ENCODE measurements around the gene RUNX3. TPM values are rescaled to one million over a fixed set of nuclear protein-coding genes. Genes with fewer than 3 reads are reported as not detected.

RUNX3 gene
- total RNA-seq, 1 experiment from 2014 or later = 22.6 TPM

DNA sequence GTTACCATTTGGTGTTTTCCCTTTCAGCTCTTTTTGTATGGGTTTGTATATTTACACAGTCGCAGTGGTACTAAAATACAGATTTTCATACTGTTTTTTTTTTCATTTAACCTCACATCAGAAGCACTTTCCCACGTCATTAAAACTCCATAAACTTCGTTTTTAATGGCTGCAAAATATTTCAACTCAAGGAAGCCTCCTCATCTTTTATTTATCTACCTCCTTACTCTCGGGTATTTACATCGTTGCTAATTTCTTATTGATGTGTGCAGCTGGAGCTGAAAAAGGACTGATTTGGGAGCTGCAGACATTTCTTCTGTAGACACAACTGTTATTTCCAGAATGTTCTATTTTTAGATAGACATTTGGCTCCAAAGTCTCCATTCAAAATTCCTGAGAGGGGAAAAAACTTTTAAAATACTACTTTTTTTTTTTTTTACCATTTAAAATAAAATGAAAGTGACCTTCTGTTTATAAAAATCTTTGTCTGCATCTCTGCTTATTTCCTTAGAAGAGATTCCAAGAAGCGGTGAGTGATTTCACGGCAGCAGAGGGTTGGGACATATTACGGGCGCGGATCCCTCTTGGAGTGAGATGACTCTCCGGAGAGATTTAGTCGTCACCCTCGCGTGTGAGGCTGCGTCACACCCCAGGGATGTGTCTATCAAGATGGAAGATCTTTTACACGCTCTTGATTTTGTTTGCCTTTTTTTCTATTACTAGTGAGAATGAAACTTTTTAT lies 10.1 kb downstream of the RUNX3 start:
- intact Hi-C loops (cut with micrococcal nuclease) = no loop called here
- Histone ChIP-seq H4K20me1 (ENCODE audit: insufficient read depth) (no peaks in the 10 kb centered on the region), H3K4me1 (ENCODE audit: control insufficient read depth in 1 of 2, insufficient read depth in 2 of 2, low read length in 2 of 2) (no peaks in the 10 kb centered on the region), H3K9me3 (ENCODE audit: control insufficient read depth in 1 of 2, insufficient read depth in 1 of 2, low read depth in 1 of 2, low read length in 2 of 2) (no peaks in the 10 kb centered on the region), H3K36me3 (ENCODE audit: control insufficient read depth in 1 of 2, insufficient read depth in 2 of 2, low read length in 2 of 2) (peaks cover under 1 to 3% of the 10 kb centered on the region in 2 experiments; a peak in 2 of 4 replicates), H2AFZ (ENCODE audit: low read depth, low read length, poor library complexity, severe bottlenecking) (no peak overlapping the region), H3K9ac (ENCODE audit: low read length) (no peak overlapping the region), H3K9me2 (ENCODE audit: insufficient read depth) (no peaks in the 10 kb centered on the region), H3K4me3 (replicated peaks in 1 of 2; ENCODE audit: low read depth in 1 of 2, low read length in 2 of 2) (no peak overlapping the region), H3K27ac (ENCODE audit: low read depth, low read length) (no peak overlapping the region), H3K4me2 (ENCODE audit: low read length) (no peak overlapping the region), H3K79me2 (ENCODE audit: insufficient read depth, low read length) (no peaks in the 10 kb centered on the region), H3K27me3 (ENCODE audit: insufficient read depth, low read length) (no peaks in the 10 kb centered on the region)
- CTCF ChIA-PET = no interaction called here
- no TSS peak for BruUV-seq (replicated peaks)
- TF ChIP-seq RAD21 (IDR thresholded peaks at IDR 0.05; ENCODE audit: low read depth) = no peak
- TF ChIP-seq, protein P1, sequence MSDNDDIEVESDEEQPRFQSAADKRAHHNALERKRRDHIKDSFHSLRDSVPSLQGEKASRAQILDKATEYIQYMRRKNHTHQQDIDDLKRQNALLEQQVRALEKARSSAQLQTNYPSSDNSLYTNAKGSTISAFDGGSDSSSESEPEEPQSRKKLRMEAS (IDR thresholded peaks at IDR 0.05) = no peak
- TF ChIP-seq POLR2A (IDR thresholded peaks at IDR 0.05; ENCODE audit: borderline replicate concordance, extremely low read depth, insufficient read depth, insufficient read length) = no peak
- TF ChIP-seq, protein P2, sequence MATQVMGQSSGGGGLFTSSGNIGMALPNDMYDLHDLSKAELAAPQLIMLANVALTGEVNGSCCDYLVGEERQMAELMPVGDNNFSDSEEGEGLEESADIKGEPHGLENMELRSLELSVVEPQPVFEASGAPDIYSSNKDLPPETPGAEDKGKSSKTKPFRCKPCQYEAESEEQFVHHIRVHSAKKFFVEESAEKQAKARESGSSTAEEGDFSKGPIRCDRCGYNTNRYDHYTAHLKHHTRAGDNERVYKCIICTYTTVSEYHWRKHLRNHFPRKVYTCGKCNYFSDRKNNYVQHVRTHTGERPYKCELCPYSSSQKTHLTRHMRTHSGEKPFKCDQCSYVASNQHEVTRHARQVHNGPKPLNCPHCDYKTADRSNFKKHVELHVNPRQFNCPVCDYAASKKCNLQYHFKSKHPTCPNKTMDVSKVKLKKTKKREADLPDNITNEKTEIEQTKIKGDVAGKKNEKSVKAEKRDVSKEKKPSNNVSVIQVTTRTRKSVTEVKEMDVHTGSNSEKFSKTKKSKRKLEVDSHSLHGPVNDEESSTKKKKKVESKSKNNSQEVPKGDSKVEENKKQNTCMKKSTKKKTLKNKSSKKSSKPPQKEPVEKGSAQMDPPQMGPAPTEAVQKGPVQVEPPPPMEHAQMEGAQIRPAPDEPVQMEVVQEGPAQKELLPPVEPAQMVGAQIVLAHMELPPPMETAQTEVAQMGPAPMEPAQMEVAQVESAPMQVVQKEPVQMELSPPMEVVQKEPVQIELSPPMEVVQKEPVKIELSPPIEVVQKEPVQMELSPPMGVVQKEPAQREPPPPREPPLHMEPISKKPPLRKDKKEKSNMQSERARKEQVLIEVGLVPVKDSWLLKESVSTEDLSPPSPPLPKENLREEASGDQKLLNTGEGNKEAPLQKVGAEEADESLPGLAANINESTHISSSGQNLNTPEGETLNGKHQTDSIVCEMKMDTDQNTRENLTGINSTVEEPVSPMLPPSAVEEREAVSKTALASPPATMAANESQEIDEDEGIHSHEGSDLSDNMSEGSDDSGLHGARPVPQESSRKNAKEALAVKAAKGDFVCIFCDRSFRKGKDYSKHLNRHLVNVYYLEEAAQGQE (IDR thresholded peaks at IDR 0.05; ENCODE audit: low read depth) = no peak
- no peak for TF ChIP-seq ELF1 (IDR thresholded peaks at IDR 0.05; ENCODE audit: borderline replicate concordance, low read depth)
- TF ChIP-seq SP1 (IDR thresholded peaks at IDR 0.05; ENCODE audit: low read depth) = no peak
- TF ChIP-seq, protein P3, sequence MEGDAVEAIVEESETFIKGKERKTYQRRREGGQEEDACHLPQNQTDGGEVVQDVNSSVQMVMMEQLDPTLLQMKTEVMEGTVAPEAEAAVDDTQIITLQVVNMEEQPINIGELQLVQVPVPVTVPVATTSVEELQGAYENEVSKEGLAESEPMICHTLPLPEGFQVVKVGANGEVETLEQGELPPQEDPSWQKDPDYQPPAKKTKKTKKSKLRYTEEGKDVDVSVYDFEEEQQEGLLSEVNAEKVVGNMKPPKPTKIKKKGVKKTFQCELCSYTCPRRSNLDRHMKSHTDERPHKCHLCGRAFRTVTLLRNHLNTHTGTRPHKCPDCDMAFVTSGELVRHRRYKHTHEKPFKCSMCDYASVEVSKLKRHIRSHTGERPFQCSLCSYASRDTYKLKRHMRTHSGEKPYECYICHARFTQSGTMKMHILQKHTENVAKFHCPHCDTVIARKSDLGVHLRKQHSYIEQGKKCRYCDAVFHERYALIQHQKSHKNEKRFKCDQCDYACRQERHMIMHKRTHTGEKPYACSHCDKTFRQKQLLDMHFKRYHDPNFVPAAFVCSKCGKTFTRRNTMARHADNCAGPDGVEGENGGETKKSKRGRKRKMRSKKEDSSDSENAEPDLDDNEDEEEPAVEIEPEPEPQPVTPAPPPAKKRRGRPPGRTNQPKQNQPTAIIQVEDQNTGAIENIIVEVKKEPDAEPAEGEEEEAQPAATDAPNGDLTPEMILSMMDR (IDR thresholded peaks at IDR 0.05 in 2 of 3, conservative IDR thresholded peaks at IDR 0.05 in 1 of 3; ENCODE audit: borderline replicate concordance in 1 of 3, insufficient read depth in 1 of 3, low read depth in 2 of 3, low read length in 2 of 3) = no peak
- TF ChIP-seq EGR1 (IDR thresholded peaks at IDR 0.05; ENCODE audit: low read depth) = no peak
- no peak for TF ChIP-seq FOSL1 (IDR thresholded peaks at IDR 0.05; ENCODE audit: low read depth)
- TF ChIP-seq JUND (IDR thresholded peaks at IDR 0.05) = no peak
- TF ChIP-seq CBX3 (IDR thresholded peaks at IDR 0.05; ENCODE audit: low read depth) = no peak
- no peak for TF ChIP-seq POLR2AphosphoS5 (IDR thresholded peaks at IDR 0.05; ENCODE audit: low read depth, low read length)
- no peak for TF ChIP-seq EZH2 (IDR thresholded peaks at IDR 0.05)
- no peak for TF ChIP-seq YY1 (IDR thresholded peaks at IDR 0.05; ENCODE audit: extremely low read depth, insufficient replicate concordance, low read depth, low read length)
- TF ChIP-seq, protein P4, sequence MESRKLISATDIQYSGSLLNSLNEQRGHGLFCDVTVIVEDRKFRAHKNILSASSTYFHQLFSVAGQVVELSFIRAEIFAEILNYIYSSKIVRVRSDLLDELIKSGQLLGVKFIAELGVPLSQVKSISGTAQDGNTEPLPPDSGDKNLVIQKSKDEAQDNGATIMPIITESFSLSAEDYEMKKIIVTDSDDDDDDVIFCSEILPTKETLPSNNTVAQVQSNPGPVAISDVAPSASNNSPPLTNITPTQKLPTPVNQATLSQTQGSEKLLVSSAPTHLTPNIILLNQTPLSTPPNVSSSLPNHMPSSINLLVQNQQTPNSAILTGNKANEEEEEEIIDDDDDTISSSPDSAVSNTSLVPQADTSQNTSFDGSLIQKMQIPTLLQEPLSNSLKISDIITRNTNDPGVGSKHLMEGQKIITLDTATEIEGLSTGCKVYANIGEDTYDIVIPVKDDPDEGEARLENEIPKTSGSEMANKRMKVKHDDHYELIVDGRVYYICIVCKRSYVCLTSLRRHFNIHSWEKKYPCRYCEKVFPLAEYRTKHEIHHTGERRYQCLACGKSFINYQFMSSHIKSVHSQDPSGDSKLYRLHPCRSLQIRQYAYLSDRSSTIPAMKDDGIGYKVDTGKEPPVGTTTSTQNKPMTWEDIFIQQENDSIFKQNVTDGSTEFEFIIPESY (IDR thresholded peaks at IDR 0.05; ENCODE audit: extremely low read depth, insufficient replicate concordance, low read length) = no peak
- TF ChIP-seq ZNF274 (IDR thresholded peaks at IDR 0.05; ENCODE audit: low read depth, low read length) = no peak
- TF ChIP-seq EZH2phosphoT487 (IDR thresholded peaks at IDR 0.05; ENCODE audit: borderline replicate concordance) = no peak
- no peak for TF ChIP-seq SRF (IDR thresholded peaks at IDR 0.05; ENCODE audit: low read depth)
- no peak for TF ChIP-seq ZFX (IDR thresholded peaks at IDR 0.05)
- TF ChIP-seq TCF7L2 (IDR thresholded peaks at IDR 0.05; ENCODE audit: borderline replicate concordance, extremely low read depth, insufficient read depth, insufficient read length) = no peak
- POLR2A ChIA-PET = interaction anchor here (1.0 kb wide), 1 partner anchor 10 kb away, joined by 3 read pairs; the partner anchor contains the start of gene RUNX3
- ATAC-seq (no peak), DNase-seq (ENCODE audit: low read depth, low spot score) (no peak)
- RAD21 ChIA-PET (ENCODE audit: low non-redundant PET in 1 of 2, low total read pairs in 2 of 2, uncharacterized antibody in 2 of 2, unreplicated experiment in 2 of 2) = no interaction called here
